Measurements from ENCODE around the gene PTPN1.
A peak's percentile ranks its signal among the peaks of the same experiment; 100 is the strongest.
"Not testable (repeated sequence)": the region's sequence is repeated elsewhere in the genome, so short reads cannot be mapped to it uniquely, and the experiment has no call there.

The PTPN1 gene

GRCh38 chr20:50472693-50473664 is 37.2 kb upstream of the PTPN1 start:
- DNase-seq (ENCODE audit: low spot score in 2 of 2) (no peak), ATAC-seq (peak; percentile 69)
- no peaks in the 10 kb centered on the region for H3K9me3 Mint-ChIP-seq
- H3K4me1 Mint-ChIP-seq: peaks cover 47% of the 10 kb centered on the region
- peak overlapping the region; percentile 9 for H3K27ac Mint-ChIP-seq
- H3K36me3 Mint-ChIP-seq: peaks cover 4% of the 10 kb centered on the region
- no peak overlapping the region for H3K4me3 Mint-ChIP-seq

- DNase-seq (ENCODE audit: low spot score in 2 of 2); H3K4me3 Mint-ChIP-seq; ATAC-seq; H3K27ac Mint-ChIP-seq; H3K36me3 Mint-ChIP-seq; H3K9me3 Mint-ChIP-seq: not testable (repeated sequence)
- peaks cover 48% of the 10 kb centered on the region for H3K4me1 Mint-ChIP-seq
These were observed 35.8 kb upstream of the PTPN1 start for GRCh38 chr20:50474356-50474755.

GRCh38 chr20:50475681-50476292 is 34.4 kb upstream of the PTPN1 start:
- no peak overlapping the region for H3K4me3 Mint-ChIP-seq
- peaks cover 43% of the 10 kb centered on the region for H3K4me1 Mint-ChIP-seq

GRCh38 chr20:50477239-50477872 is 32.8 kb upstream of the PTPN1 start:
- H3K27ac Mint-ChIP-seq: no peak overlapping the region
- ATAC-seq (no peak), DNase-seq (ENCODE audit: low spot score in 2 of 2) (no peak)
- no peaks in the 10 kb centered on the region for H3K9me3 Mint-ChIP-seq
- H3K4me1 Mint-ChIP-seq: peaks cover 33% of the 10 kb centered on the region
- H3K4me3 Mint-ChIP-seq: no peak overlapping the region
- H3K36me3 Mint-ChIP-seq: peaks cover 4% of the 10 kb centered on the region

More at GRCh38 chr20:50475681-50476292, 34.4 kb upstream of the PTPN1 start:
- ATAC-seq (no peak), DNase-seq (ENCODE audit: low spot score in 2 of 2) (no peak)
- Mint-ChIP-seq H3K9me3 (no peaks in the 10 kb centered on the region), H3K36me3 (peaks cover 4% of the 10 kb centered on the region), H3K27ac (no peak overlapping the region)

- no peak overlapping the region for H3K27ac Mint-ChIP-seq
- peaks cover 35% of the 10 kb centered on the region for H3K4me1 Mint-ChIP-seq
- no peak overlapping the region for H3K4me3 Mint-ChIP-seq
- DNase-seq (ENCODE audit: low spot score in 2 of 2): peak; percentile 50 to 85
- peak; percentile 99 for ATAC-seq
- peaks cover 2% of the 10 kb centered on the region for H3K36me3 Mint-ChIP-seq
- H3K9me3 Mint-ChIP-seq: no peaks in the 10 kb centered on the region
These were observed 31.8 kb upstream of the PTPN1 start for GRCh38 chr20:50478162-50478990.

GRCh38 chr20:50481741-50482140 is 28.4 kb upstream of the PTPN1 start:
- DNase-seq (ENCODE audit: low spot score in 2 of 2): no peak
- Mint-ChIP-seq H3K4me1 (peaks cover 49% of the 10 kb centered on the region), H3K27ac (no peak overlapping the region), H3K4me3 (no peak overlapping the region), H3K36me3 (no peaks in the 10 kb centered on the region), H3K9me3 (no peaks in the 10 kb centered on the region)
- no peak for ATAC-seq

- no peaks in the 10 kb centered on the region for H3K9me3 Mint-ChIP-seq
- DNase-seq (ENCODE audit: low spot score in 2 of 2) (no peak), ATAC-seq (no peak)
- H3K27ac Mint-ChIP-seq: peak overlapping the region; percentile 86
- no peaks in the 10 kb centered on the region for H3K36me3 Mint-ChIP-seq
- H3K4me3 Mint-ChIP-seq: peak overlapping the region; percentile 69
- H3K4me1 Mint-ChIP-seq: peaks cover 49% of the 10 kb centered on the region
These were observed 27.7 kb upstream of the PTPN1 start for GRCh38 chr20:50482396-50482981.

GRCh38 chr20:50484271-50484976 is 25.8 kb upstream of the PTPN1 start:
- ATAC-seq (no peak), DNase-seq (ENCODE audit: low spot score in 2 of 2) (no peak)
- Mint-ChIP-seq H3K9me3 (no peaks in the 10 kb centered on the region), H3K4me1 (peaks cover 58% of the 10 kb centered on the region), H3K4me3 (peak overlapping the region; percentile 69), H3K36me3 (no peaks in the 10 kb centered on the region), H3K27ac (peak overlapping the region; percentile 86)

GRCh38 chr20:50487397-50487796 is 22.8 kb upstream of the PTPN1 start:
- DNase-seq (ENCODE audit: low spot score in 2 of 2): peak in 1 of 2 donors; percentile 65
- Mint-ChIP-seq H3K27ac (peak overlapping the region; percentile 84), H3K4me3 (peak overlapping the region; percentile 48), H3K9me3 (no peaks in the 10 kb centered on the region), H3K4me1 (peaks cover 56% of the 10 kb centered on the region), H3K36me3 (no peaks in the 10 kb centered on the region)
- ATAC-seq: peak; percentile 88

GRCh38 chr20:50488236-50488806 is 21.9 kb upstream of the PTPN1 start:
- Mint-ChIP-seq H3K4me3 (peak overlapping the region; percentile 48), H3K36me3 (peaks cover 5% of the 10 kb centered on the region), H3K27ac (peak overlapping the region; percentile 84), H3K9me3 (no peaks in the 10 kb centered on the region), H3K4me1 (peaks cover 56% of the 10 kb centered on the region)
- ATAC-seq: peak; percentile 49
- DNase-seq (ENCODE audit: low spot score in 2 of 2): no peak

- no peaks in the 10 kb centered on the region for H3K9me3 Mint-ChIP-seq
- DNase-seq (ENCODE audit: low spot score in 2 of 2): no peak
- peaks cover 5% of the 10 kb centered on the region for H3K36me3 Mint-ChIP-seq
- H3K4me3 Mint-ChIP-seq: no peak overlapping the region
- ATAC-seq: no peak
- H3K27ac Mint-ChIP-seq: no peak overlapping the region
- peaks cover 60% of the 10 kb centered on the region for H3K4me1 Mint-ChIP-seq
These were observed 19.0 kb upstream of the PTPN1 start for GRCh38 chr20:50491168-50491567.

GRCh38 chr20:50491926-50492634 is 18.1 kb upstream of the PTPN1 start:
- Mint-ChIP-seq H3K27ac (peak overlapping the region; percentile 90), H3K36me3 (peaks cover 5% of the 10 kb centered on the region), H3K4me1 (peaks cover 52% of the 10 kb centered on the region), H3K4me3 (no peak overlapping the region), H3K9me3 (no peaks in the 10 kb centered on the region)
- no peak for DNase-seq (ENCODE audit: low spot score in 2 of 2)
- ATAC-seq: no peak

- peaks cover 34% of the 10 kb centered on the region for H3K4me1 Mint-ChIP-seq
- H3K36me3 Mint-ChIP-seq: peaks cover 5% of the 10 kb centered on the region
- ATAC-seq: no peak
- no peaks in the 10 kb centered on the region for H3K9me3 Mint-ChIP-seq
- no peak for DNase-seq (ENCODE audit: low spot score in 2 of 2)
- peak overlapping the region; percentile 51 for H3K4me3 Mint-ChIP-seq
- peak overlapping the region; percentile 90 for H3K27ac Mint-ChIP-seq
These were observed 16.3 kb upstream of the PTPN1 start for GRCh38 chr20:50493881-50494253.

All from stimulated activated effector memory CD8-positive, alpha-beta T cell treated with anti-CD3 and anti-CD28 coated beads, Interleukin-12 subunit alpha, Interleukin-12 subunit beta, amount 100 ng/mL, for 72 hours (primary cell).